Endothelial cell of umbilical vein (primary cell): Measurements from ENCODE around the gene UCK1. TPM values are rescaled to one million over a fixed set of nuclear protein-coding genes. Genes with fewer than 3 reads are reported as not detected.

Experiments used
- BruUV-seq: library from RNA; stranded (reverse); fragments of 400-500 nt; replicated peaks from 2 replicates; lab custom pipeline; 2021; lab: Mats Ljungman, UMichigan
- CTCF ChIA-PET: fragments of 300-600, 350-600 bp; sonication (Branson Sonifier 250); formaldehyde crosslinking; loops from one replicate; lab custom pipeline; 2021; ENCODE audit warnings: antibody characterized with exemption, inconsistent platforms; lab: Charles Lee
- POLR2A ChIA-PET: fragments of 300-600, 350-600 bp; sonication (Branson Sonifier 250); formaldehyde crosslinking; loops from one replicate; lab custom pipeline; 2021; ENCODE audit warnings: antibody characterized with exemption, inconsistent platforms; lab: Charles Lee
- DNase-seq: peaks from one replicate; pipeline ENCODE4 v3.0.0-alpha.2; 2011; ENCODE audit warnings: low read depth, low spot score
- FAIRE-seq: peaks from 2 replicates; lab custom pipeline; 2011; peaks lifted over from hg19 to GRCh38; lab: Jason Lieb, UNC
- H2AFZ ChIP-seq: 2 replicates; pipeline ENCODE4 v1.6.0; 2012; ENCODE audit warnings: low read depth, low read length, control low read depth, inconsistent platforms
- H3K27ac ChIP-seq: 2 replicates; pipeline ENCODE4 v1.5.1; 2011; ENCODE audit warnings: low read depth, mild to moderate bottlenecking, control low read depth, low read length, moderate library complexity; ENCODE audit not compliant: insufficient read depth
- H3K27me3 ChIP-seq, 2 experiments: 2 replicates each; pipeline versions ENCODE4 v1.6.0 to v1.6.1; 2011; ENCODE audit warnings: low read length in 2 of 2, mixed read lengths in 1 of 2; ENCODE audit not compliant: control insufficient read depth in 2 of 2, insufficient read depth in 2 of 2
- H3K36me3 ChIP-seq, 2 experiments: 2 replicates in 1 of 2; 3 replicates in 1 of 2; pipeline ENCODE4 v1.5.1; 2011; ENCODE audit warnings: low read length in 2 of 2, mild to moderate bottlenecking in 1 of 2, moderate library complexity in 1 of 2; ENCODE audit not compliant: control insufficient read depth in 2 of 2, insufficient read depth in 2 of 2; ENCODE audit errors: extremely low read depth in 1 of 2
- H3K4me1 ChIP-seq: 3 replicates; pipeline ENCODE4 v1.5.1; 2011; ENCODE audit warnings: mild to moderate bottlenecking, low read length; ENCODE audit not compliant: control insufficient read depth, insufficient read depth; ENCODE audit errors: extremely low read depth
- H3K4me2 ChIP-seq: 2 replicates; pipeline ENCODE4 v1.6.1; 2011; ENCODE audit warnings: low read length, control low read depth, mixed read lengths; ENCODE audit not compliant: insufficient read depth
- H3K4me3 ChIP-seq, 3 experiments: fragments of 200-600 bp in 1 of 3; sonication (generic), shearing (Covaris generic) in 1 of 3; replicated peaks in 1 of 3; 2 replicates each; pipeline ENCODE4 v1.5.1; 2011 to 2016; ENCODE audit warnings: control low read depth in 3 of 3, low read length in 3 of 3, mild to moderate bottlenecking in 2 of 3, inconsistent platforms in 1 of 3, low read depth in 1 of 3, moderate library complexity in 1 of 3; ENCODE audit not compliant: insufficient read depth in 1 of 3
- H3K79me2 ChIP-seq: 2 replicates; pipeline ENCODE4 v1.6.0; 2012; ENCODE audit warnings: low read length, inconsistent platforms; ENCODE audit not compliant: control insufficient read depth, insufficient read depth
- H3K9ac ChIP-seq: replicated peaks from 2 replicates; pipeline ENCODE3; 2011; ENCODE audit warnings: low read length, control low read depth; ENCODE audit not compliant: insufficient read depth; ENCODE audit errors: extremely low read depth
- H3K9me1 ChIP-seq: replicated peaks from 3 replicates; pipeline ENCODE4 v1.6.0; 2011; ENCODE audit warnings: mild to moderate bottlenecking, low read length; ENCODE audit not compliant: control insufficient read depth, insufficient read depth; ENCODE audit errors: extremely low read depth
- H3K9me3 ChIP-seq: replicated peaks from 2 replicates; pipeline ENCODE4 v1.5.1; 2012; ENCODE audit warnings: low read length, inconsistent platforms; ENCODE audit not compliant: control insufficient read depth, insufficient read depth
- H4K20me1 ChIP-seq: replicated peaks from 2 replicates; pipeline ENCODE3; 2011; ENCODE audit warnings: mild to moderate bottlenecking, low read length; ENCODE audit not compliant: control insufficient read depth, insufficient read depth; ENCODE audit errors: extremely low read depth
- CTCF ChIP-seq, 2 donors: IDR thresholded peaks; 1 replicate in 1 of 2; 2 replicates in 1 of 2; pipeline ENCODE4 v1.5.1; 2011; ENCODE audit warnings: low read length in 2 of 2, mild to moderate bottlenecking in 2 of 2, moderate library complexity in 2 of 2, control low read depth in 1 of 2, inconsistent platforms in 1 of 2, low read depth in 1 of 2; ENCODE audit not compliant: insufficient read depth in 1 of 2; ENCODE audit errors: extremely low read depth in 1 of 2
- EZH2 ChIP-seq: IDR thresholded peaks from 2 replicates; pipeline ENCODE4 v1.6.1; 2012; ENCODE audit warnings: borderline replicate concordance, low read depth, mild to moderate bottlenecking, moderate library complexity, low read length, inconsistent platforms; ENCODE audit not compliant: severe bottlenecking
- FOS ChIP-seq: IDR thresholded peaks from 2 replicates; pipeline ENCODE4 v1.6.1; 2011; ENCODE audit warnings: mild to moderate bottlenecking, low read length, moderate library complexity, borderline replicate concordance; ENCODE audit not compliant: insufficient read depth
- GATA2 ChIP-seq: IDR thresholded peaks from 2 replicates; pipeline ENCODE4 v1.7.0; 2011; ENCODE audit warnings: low read depth, mild to moderate bottlenecking, moderate library complexity, mixed read lengths, low read length; ENCODE audit not compliant: insufficient read length, insufficient read depth
- JUN ChIP-seq: IDR thresholded peaks from 2 replicates; pipeline ENCODE4 v1.6.1; 2011; ENCODE audit warnings: borderline replicate concordance, low read depth; ENCODE audit not compliant: insufficient read length, insufficient read depth
- MAX ChIP-seq: IDR thresholded peaks from 2 replicates; pipeline ENCODE4 v1.6.1; 2011; ENCODE audit not compliant: insufficient read depth, insufficient read length
- MYC ChIP-seq: IDR thresholded peaks from one replicate; pipeline ENCODE4 v1.6.1; 2011; ENCODE audit warnings: mild to moderate bottlenecking, low read depth, low read length
- POLR2A ChIP-seq: IDR thresholded peaks from 2 replicates; pipeline ENCODE4 v1.6.1; 2012; ENCODE audit warnings: low read depth, mild to moderate bottlenecking, control low read depth, low read length
- POLR2AphosphoS5 ChIP-seq: IDR thresholded peaks from 2 replicates; pipeline ENCODE4 v1.6.1; 2012; ENCODE audit warnings: low read depth, mild to moderate bottlenecking, control low read depth, low read length, moderate library complexity; ENCODE audit not compliant: insufficient read depth
- dilution Hi-C: fragments of 300-500 bp; cut with MboI; formaldehyde crosslinking; loops from one replicate; pipeline ENCODE4 v1.15.0; 2019; ENCODE audit warnings: low sequenced_read_pairs; ENCODE audit not compliant: extremely low pct_ligation_motif_present
- intact Hi-C: fragments of 100-400 bp; cut with micrococcal nuclease; formaldehyde crosslinking; loops from one replicate; pipeline ENCODE4 v1.10.0; 2022
- polyA plus RNA-seq, 4 experiments: library from polyadenylated mRNA; depleted of rRNA in 3 of 4; stranded (reverse) in 3 of 4; unstranded in 1 of 4; fragments of >200 nt; gene quantifications; 2 replicates each; pipeline versions ENCODE4 v1.2.1 to v1.2.3, GENCODE V29; 2011 to 2012; ENCODE audit warnings: missing spikeins in 1 of 4
- total RNA-seq: library from RNA; stranded (reverse); gene quantifications from 2 replicates; pipeline ENCODE4 v1.2.3, GENCODE V29; 2021

The UCK1 gene
- total and polyA plus RNA-seq, 2 donors (not counting 3 experiments of a cell fraction or from before 2014, with no cell fraction given): 23.6 to 30.1 TPM

GRCh38 chr9:131562032-131562959, 31.2 kb upstream of the UCK1 start:
- no peak overlapping the region for H3K4me3 ChIP-seq
- dilution Hi-C loops: no loop called here

GRCh38 chr9:131559421-131560000, 28.4 kb upstream of the UCK1 start:
- no peak overlapping the region for H3K4me3 ChIP-seq
- H4K20me1 ChIP-seq: no peaks in the 10 kb centered on the region
- dilution Hi-C loops: no loop called here
- no TSS peak for BruUV-seq
- intact Hi-C loops: no loop called here
- no peaks in the 10 kb centered on the region for H3K9me1 ChIP-seq
- TF ChIP-seq POLR2AphosphoS5 (no peak), MYC (no peak), CTCF (IDR thresholded peaks at IDR 0.05; ENCODE audit: extremely low read depth in 1 of 2, insufficient read depth in 1 of 2, low read depth in 1 of 2, low read length in 2 of 2) (no peak), POLR2A (no peak), MAX (no peak), JUN (no peak), GATA2 (no peak), FOS (no peak), EZH2 (no peak)
- FAIRE-seq: no peak
- CTCF ChIA-PET: interaction anchor here (0.6 to 2.6 kb wide), 7 partner anchors 22 to 223 kb away, joined by 3 to 31 read pairs (median 3); no protein-coding TSS in a partner anchor
- no peak overlapping the region for H3K27ac ChIP-seq
- no peak overlapping the region for H2AFZ ChIP-seq
- H3K4me1 ChIP-seq: no peaks in the 10 kb centered on the region
- no peak overlapping the region for H3K4me2 ChIP-seq
- H3K27me3 ChIP-seq: peaks cover 6 to 15% of the 10 kb centered on the region in 2 experiments
- H3K9ac ChIP-seq: no peak overlapping the region
- no peaks in the 10 kb centered on the region for H3K9me3 ChIP-seq
- POLR2A ChIA-PET: no interaction called here
- DNase-seq: no peak
- H3K79me2 ChIP-seq: no peaks in the 10 kb centered on the region
- no peaks in the 10 kb centered on the region for H3K36me3 ChIP-seq

More at GRCh38 chr9:131562032-131562959, 31.2 kb upstream of the UCK1 start:
- BruUV-seq: no TSS peak
- no peak for DNase-seq
- ChIA-PET CTCF (no interaction called here), POLR2A (no interaction called here)
- Histone ChIP-seq H3K4me2 (no peak overlapping the region), H3K4me1 (no peaks in the 10 kb centered on the region), H4K20me1 (no peaks in the 10 kb centered on the region), H3K9ac (no peak overlapping the region), H2AFZ (no peak overlapping the region), H3K36me3 (no peaks in the 10 kb centered on the region), H3K9me1 (no peaks in the 10 kb centered on the region), H3K79me2 (no peaks in the 10 kb centered on the region), H3K9me3 (no peaks in the 10 kb centered on the region), H3K27me3 (no peaks in the 10 kb centered on the region), H3K27ac (no peak overlapping the region)
- no peak for FAIRE-seq
- no peak for TF ChIP-seq JUN
- no peak for TF ChIP-seq MYC
- no peak for TF ChIP-seq FOS
- intact Hi-C loops: no loop called here
